Activated T-cell treated with anti-CD3 and anti-CD28 coated beads, Interleukin-2, amount 50 U/mL, for 72 hours (primary cell): ENCODE results near the gene FHAD1. TPM values are rescaled to one million over a fixed set of nuclear protein-coding genes. Genes with fewer than 3 reads are reported as not detected.

Experiments used
- ATAC-seq, 2 donors: fragments of 150-1000 bp; cut with Tn5 transposase; replicated peaks in 1 of 2; 2 replicates each; pipeline ENCODE4 v1.10.0; 2021; ENCODE audit warnings: moderate library complexity in 2 of 2, mild to moderate bottlenecking in 1 of 2
- DNase-seq, 2 donors: peaks; one replicate each; pipeline ENCODE4 v3.0.0; 2021 to 2022; ENCODE audit warnings: mixed read lengths in 1 of 2
- H3K27ac Mint-ChIP-seq: one replicate; pipeline ENCODE4 v1.8.0; 2022; ENCODE audit warnings: mild to moderate bottlenecking, moderate library complexity, mixed read lengths
- H3K27me3 Mint-ChIP-seq: one replicate; pipeline ENCODE4 v1.8.0; 2022; ENCODE audit warnings: low read depth, mixed read lengths
- H3K36me3 Mint-ChIP-seq, 2 donors: one replicate each; pipeline ENCODE4 v1.8.0; 2022; ENCODE audit warnings: mixed read lengths in 2 of 2, mild to moderate bottlenecking in 1 of 2; ENCODE audit not compliant: insufficient read depth in 2 of 2
- H3K4me1 Mint-ChIP-seq: one replicate; pipeline ENCODE4 v1.8.0; 2022; ENCODE audit warnings: low read depth, mixed read lengths
- H3K4me3 Mint-ChIP-seq, 2 donors: one replicate each; pipeline ENCODE4 v1.8.0; 2022; ENCODE audit warnings: mild to moderate bottlenecking in 2 of 2, mixed read lengths in 2 of 2, moderate library complexity in 2 of 2
- H3K9me3 Mint-ChIP-seq, 2 donors: one replicate each; pipeline ENCODE4 v1.8.0; 2022; ENCODE audit warnings: mixed read lengths in 2 of 2
- total RNA-seq, 2 donors: library from RNA; stranded (reverse); gene quantifications; one replicate each; pipeline ENCODE4 v1.2.3, GENCODE V29; 2022

FHAD1 gene
- total RNA-seq, 2 donors from 2014 or later: 0.49 TPM; not detected in 1

DNA sequence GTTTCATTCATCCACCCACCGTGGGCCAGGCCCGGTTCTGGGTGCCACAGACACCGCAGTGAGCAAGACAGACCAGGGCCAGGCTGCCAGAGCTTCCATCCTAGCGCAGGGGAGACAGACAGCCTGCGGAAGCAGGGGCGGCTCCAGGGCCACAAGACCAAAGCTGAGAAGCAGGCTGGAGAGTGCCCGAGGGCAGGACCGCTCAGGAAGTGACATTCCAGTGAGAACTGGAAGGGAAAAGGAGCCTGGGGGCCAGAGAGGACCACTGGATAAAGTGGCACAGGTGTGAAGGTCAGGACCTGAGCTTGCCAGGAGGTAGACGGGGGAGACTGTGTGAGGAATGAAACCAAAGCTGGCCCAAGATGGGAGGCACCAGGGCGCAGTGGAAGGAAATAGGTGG is 103.1 kb downstream of the FHAD1 start:
- no peaks in the 10 kb centered on the region for H3K9me3 Mint-ChIP-seq
- no peak overlapping the region for H3K27ac Mint-ChIP-seq
- H3K4me1 Mint-ChIP-seq: peaks cover 64% of the 10 kb centered on the region
- H3K36me3 Mint-ChIP-seq: no peaks in the 10 kb centered on the region
- ATAC-seq (no peak), DNase-seq (no peak)
- no peak overlapping the region for H3K4me3 Mint-ChIP-seq
- peaks cover 41% of the 10 kb centered on the region for H3K27me3 Mint-ChIP-seq

DNA sequence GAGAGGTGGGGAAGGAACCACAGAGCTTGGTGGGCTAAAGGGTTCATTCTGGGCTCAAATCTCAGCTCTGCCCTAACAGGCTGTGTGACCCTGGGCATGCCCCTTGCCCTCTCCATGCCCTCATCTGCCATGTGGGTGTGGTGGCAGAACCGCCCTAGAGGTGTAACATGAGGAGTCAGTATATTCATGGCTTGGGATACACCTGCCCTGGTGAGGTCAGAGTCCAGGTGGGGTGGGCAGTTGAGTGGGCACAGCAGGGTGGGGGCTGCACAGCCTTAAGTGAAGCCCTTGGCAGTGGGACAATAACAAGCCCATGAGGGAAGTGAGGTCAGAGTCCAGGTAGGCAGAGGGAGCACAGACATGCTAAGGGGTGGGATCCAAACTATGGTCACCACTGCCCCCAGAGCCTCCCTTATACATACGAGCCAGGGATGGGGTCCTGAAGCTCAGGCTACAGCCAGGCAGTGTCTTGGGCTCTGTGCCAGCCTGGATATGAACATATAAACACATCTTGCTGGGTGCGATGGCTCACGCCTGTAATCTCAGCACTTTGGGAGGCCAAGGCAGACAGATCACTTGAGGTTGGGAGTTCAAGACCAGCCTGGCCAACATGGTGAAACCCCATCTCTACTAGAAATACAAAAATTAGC is 103.7 kb downstream of the FHAD1 start:
- ATAC-seq: no peak

DNA sequence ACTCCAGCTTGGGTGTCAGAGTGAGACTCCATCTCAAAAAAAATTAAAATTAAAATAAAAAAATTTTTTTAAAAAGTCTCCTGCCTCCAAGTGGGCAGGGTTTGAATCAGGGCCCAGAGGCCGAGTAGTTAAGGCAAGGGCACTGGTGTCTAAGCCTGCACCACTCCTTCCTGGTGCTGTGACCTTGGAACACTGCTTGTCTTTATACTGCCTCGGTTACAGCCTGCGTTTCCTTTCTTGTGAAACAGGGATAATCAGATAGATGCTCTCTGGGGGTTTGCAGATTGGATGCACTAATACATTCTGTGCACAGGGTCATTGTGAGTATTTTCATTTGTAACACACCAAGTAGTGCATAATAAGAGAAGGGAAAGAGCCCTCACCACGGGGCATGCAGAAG is 104.3 kb downstream of the FHAD1 start:
- Mint-ChIP-seq H3K4me3 (no peak overlapping the region), H3K9me3 (no peaks in the 10 kb centered on the region), H3K27me3 (peaks cover 32% of the 10 kb centered on the region), H3K36me3 (no peaks in the 10 kb centered on the region), H3K27ac (no peak overlapping the region), H3K4me1 (peaks cover 61% of the 10 kb centered on the region)
- ATAC-seq: no peak
- DNase-seq: no peak

More for the DNA sequence above, 103.7 kb downstream of the FHAD1 start:
- Mint-ChIP-seq H3K27ac (no peak overlapping the region), H3K4me3 (no peak overlapping the region), H3K27me3 (peaks cover 38% of the 10 kb centered on the region), H3K36me3 (no peaks in the 10 kb centered on the region), H3K4me1 (peaks cover 61% of the 10 kb centered on the region), H3K9me3 (no peaks in the 10 kb centered on the region)
- DNase-seq: no peak

DNA sequence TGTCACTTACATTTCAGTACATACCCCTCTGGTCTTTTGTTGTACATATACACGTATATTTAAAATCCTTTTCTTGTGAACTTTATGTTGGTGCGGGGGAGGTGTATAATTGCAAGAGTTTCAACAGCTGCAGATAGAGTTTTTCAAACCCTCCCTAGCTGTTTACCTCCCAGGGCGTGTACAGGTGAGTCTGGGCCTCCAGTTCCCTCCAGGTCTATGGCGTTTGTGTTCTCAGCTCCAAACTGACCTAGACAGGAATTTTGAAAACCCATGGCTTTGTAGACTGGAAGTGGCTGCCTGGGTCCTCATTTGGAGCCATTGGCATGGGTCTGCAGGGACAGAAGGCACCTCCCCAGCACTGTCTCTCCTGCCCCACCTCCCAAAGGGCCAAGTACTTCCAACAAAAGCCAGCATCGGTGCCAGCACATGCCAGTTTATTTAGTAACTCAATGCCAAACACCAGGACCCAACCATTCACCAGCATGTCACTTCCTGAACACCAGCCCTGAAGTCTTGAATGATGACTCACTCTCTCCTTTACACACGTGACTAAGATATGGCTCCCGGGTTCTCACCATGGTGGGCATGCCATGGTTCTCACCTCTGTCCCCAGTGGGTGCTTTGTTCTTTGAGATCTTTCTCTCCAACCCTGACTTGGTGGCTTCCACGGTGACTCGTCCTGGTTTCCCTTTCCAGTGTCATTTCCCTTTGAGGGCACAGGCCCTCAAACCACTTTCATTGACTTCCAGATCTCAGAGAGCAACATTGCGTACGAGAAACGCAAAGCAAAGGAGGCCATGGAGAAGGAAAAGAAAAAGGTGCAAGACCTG is 105.3 kb downstream of the FHAD1 start:
- no peaks in the 10 kb centered on the region for H3K36me3 Mint-ChIP-seq
- peaks cover 27% of the 10 kb centered on the region for H3K27me3 Mint-ChIP-seq
- ATAC-seq (peak; percentile 90 to 93), DNase-seq (peak; percentile 49 to 70)
- H3K4me1 Mint-ChIP-seq: peaks cover 51% of the 10 kb centered on the region
- H3K9me3 Mint-ChIP-seq: no peaks in the 10 kb centered on the region
- no peak overlapping the region for H3K27ac Mint-ChIP-seq
- peak overlapping the region; percentile 15 to 50 for H3K4me3 Mint-ChIP-seq

DNA sequence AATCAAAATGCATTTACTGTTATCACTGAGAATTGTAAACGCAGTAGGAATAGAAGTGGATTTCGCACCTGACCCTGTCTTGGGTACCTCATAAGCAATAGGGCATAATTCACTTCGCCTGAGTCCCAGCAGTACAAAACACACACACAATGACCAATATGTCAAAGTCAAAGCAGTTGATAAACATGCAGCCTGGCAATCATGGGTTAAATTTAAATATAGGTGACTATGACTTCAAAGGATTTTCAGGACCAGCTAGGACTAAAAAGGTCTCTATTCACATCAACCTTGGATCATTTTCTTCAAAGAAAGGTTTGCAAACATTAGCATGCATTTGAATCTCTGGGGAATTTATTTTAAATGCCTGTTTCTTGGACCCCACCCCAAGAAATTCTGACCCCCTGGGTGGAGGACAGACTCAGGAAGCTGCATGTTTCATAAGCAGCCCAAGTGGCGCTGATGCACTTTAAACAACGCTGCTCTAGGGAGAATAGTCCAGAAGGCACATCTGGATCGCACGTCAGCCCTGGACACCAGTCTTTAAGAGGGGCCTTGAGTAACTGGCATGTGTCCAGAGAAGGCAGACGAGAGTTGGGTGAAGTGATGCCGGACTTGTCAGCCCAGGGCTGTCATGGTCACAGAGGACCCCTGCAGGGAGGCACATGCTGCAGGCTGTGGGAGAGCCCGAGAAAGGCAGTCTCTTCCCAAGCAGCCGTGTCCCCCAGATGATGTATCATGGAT is 107.0 kb downstream of the FHAD1 start:
- Mint-ChIP-seq H3K4me1 (peaks cover 45% of the 10 kb centered on the region), H3K27ac (no peak overlapping the region), H3K27me3 (peaks cover 33% of the 10 kb centered on the region), H3K9me3 (no peaks in the 10 kb centered on the region), H3K4me3 (no peak overlapping the region), H3K36me3 (no peaks in the 10 kb centered on the region)
- no peak for DNase-seq
- no peak for ATAC-seq

DNA sequence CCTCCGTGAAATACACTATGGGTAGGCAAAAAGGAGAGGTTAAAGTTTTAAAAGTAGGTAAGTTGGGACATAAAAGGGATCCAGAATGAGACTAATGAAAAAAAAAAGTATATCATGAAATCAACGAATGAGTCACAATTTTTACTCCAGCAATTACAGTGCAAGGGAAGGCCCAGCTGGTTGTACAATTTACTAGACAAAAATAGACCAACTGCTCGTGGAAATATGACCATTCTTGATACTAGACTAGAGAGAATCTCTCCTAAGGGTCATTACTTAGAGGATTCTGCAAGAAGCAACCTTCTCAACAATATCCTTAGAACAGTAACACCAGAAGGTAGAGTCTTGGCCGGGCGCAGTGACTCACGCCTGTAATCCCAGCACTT is 107.5 kb downstream of the FHAD1 start:
- peak; percentile 18 to 43 for ATAC-seq
- Mint-ChIP-seq H3K9me3 (no peaks in the 10 kb centered on the region), H3K27me3 (peaks cover 35% of the 10 kb centered on the region), H3K4me1 (peaks cover 45% of the 10 kb centered on the region), H3K27ac (no peak overlapping the region), H3K4me3 (no peak overlapping the region), H3K36me3 (no peaks in the 10 kb centered on the region)
- DNase-seq: no peak

DNA sequence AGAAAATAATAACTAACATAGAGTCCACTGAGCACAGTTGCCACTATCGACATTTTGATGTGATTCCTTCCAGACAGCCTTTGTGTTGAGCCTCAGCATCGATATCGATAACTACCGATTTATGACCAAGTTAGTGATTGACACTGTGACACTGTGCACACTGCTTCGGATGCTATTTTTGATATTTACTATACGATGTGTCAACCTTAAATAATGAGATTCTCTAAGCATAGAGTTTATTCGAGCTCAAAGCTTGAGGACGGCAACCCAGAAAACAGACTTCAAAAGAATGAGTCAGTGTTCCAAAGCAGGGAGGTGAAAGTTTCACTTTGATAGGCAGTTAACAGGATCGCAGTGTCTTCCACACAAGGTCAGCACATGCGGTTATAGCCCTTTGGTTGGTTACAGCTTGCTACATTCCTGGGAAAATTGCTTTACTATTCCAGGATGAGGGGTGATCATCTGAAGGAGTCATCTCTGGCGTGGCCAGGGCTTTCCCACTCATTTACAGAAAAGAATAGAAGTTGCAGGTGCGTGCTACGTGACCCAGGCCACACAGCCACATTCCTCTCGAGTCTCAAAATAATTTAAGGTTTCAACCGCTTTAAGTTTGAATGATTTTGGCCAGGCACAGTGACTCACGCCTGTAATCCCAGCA is 109.1 kb downstream of the FHAD1 start:
- no peak overlapping the region for H3K27ac Mint-ChIP-seq

DNA sequence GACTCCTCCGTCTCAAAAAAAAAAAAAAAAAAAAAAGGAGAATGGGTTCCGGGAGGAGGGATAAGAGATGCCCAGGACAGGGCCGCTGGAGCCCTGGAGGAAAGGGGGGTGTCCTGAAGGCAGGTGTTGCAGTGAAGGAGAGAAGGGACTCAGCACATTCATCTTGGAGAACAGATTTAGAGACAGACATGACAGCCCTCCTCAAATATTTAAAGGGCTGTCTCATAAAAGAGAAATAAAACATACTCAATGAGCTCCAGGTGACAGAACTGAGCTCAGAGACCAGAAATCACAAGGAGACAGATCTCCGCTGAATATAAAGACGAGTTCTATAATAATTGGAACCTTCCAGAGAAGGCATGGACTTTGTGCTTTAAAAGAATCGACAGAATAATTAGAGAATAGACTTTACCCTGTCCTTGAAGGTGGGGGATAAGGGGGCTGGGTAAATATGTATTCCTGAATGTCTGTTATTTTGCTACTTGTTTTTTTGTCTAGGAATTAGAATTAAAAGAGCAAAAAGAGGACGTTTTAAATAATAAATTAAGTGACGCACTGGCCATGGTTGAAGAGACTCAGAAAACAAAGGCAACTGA is 110.7 kb downstream of the FHAD1 start:
- peaks cover 27% of the 10 kb centered on the region for H3K27me3 Mint-ChIP-seq
- no peak overlapping the region for H3K4me3 Mint-ChIP-seq
- no peaks in the 10 kb centered on the region for H3K9me3 Mint-ChIP-seq
- ATAC-seq (no peak), DNase-seq (no peak)
- H3K4me1 Mint-ChIP-seq: peaks cover 30% of the 10 kb centered on the region
- no peaks in the 10 kb centered on the region for H3K36me3 Mint-ChIP-seq
- H3K27ac Mint-ChIP-seq: no peak overlapping the region

More for the DNA sequence above, 109.1 kb downstream of the FHAD1 start:
- Mint-ChIP-seq H3K27me3 (peaks cover 27% of the 10 kb centered on the region), H3K4me3 (peak overlapping the region in 1 of 2 donors; percentile 32), H3K36me3 (no peaks in the 10 kb centered on the region), H3K9me3 (no peaks in the 10 kb centered on the region), H3K4me1 (peaks cover 45% of the 10 kb centered on the region)
- no peak for DNase-seq
- peak; percentile 23 to 36 for ATAC-seq

DNA sequence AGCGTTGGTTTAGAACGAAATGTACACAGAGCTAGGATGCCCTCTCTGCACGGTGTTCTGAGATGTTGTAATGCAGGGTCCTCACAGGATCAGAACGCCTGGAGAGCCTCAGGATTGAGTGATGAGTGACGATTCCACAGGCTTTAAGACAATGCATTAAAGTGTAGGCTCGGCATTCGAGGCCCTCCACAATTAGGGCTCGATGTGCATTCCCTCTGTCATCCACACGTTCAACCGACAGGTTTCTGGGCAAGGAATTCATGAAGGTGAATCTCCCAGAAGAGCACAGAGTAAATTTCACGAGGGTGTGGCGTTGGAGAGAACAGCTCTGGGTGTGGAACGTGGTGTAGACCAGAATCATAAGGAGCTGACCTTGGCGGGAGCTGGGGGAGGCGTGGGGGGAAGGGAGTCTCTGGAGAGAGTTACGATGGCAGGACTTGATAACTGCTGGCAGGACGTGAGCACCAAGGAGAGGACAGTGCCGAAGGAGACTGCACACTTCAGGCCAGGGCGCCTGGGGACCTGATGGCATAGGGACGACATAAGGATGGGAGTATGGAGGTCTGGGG is 111.6 kb downstream of the FHAD1 start:
- DNase-seq: no peak
- no peak for ATAC-seq
- no peaks in the 10 kb centered on the region for H3K9me3 Mint-ChIP-seq
- H3K27me3 Mint-ChIP-seq: peaks cover 27% of the 10 kb centered on the region
- no peak overlapping the region for H3K27ac Mint-ChIP-seq
- H3K4me1 Mint-ChIP-seq: peaks cover 23% of the 10 kb centered on the region
- H3K4me3 Mint-ChIP-seq: no peak overlapping the region
- no peaks in the 10 kb centered on the region for H3K36me3 Mint-ChIP-seq

DNA sequence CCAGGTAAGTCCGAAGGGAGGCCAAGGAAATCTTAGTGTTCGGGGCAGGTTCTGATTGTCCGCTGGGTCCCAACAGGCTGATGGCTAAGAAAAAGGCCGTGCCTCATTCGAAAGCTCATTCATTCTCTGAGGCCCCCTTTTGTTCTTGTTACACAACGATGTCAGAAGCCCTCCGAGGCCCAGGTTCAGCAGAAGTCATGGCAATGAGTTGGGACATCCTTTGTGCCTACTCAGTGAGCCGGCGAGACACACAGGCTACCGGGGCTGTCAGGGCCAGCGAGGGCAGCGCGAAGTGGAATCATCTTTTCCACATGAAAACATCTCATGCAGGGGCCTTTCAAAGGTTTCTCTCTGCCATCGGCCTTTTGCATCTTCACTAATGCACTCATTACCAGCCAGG is 113.7 kb downstream of the FHAD1 start:
- ATAC-seq (no peak), DNase-seq (no peak)
- Mint-ChIP-seq H3K9me3 (no peaks in the 10 kb centered on the region), H3K4me1 (peaks cover 7% of the 10 kb centered on the region), H3K4me3 (no peak overlapping the region), H3K27me3 (peaks cover 27% of the 10 kb centered on the region), H3K36me3 (no peaks in the 10 kb centered on the region), H3K27ac (no peak overlapping the region)

DNA sequence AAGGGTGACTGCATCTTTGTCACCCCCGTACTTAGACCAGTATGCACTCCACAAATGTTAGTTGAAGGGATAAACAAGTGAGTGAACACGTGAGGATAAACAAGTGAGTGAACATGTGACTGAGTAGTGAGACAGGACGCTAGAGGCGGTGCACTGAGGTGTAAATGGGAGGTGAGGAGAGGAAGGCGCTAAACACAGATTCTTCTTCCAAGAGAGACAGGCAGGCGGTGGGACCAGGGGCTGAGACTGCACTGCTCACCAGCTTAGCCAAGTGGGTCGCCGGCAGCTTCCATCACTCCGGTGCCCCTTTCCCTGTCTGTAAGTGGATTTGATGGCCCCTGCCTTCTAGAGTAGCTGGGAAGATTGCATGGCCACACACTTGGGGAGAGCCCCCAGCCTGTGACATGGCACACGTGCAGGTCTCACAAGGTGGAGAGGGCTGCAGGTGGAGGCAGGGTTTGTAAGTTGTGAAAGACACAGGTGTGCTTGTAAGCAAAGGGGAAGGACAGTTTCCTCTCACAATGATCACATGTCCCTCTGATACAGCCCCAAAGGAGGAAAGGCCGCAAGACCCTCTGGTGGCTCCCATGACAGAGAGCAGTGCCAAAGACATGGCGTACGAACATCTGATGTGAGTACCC is 115.2 kb downstream of the FHAD1 start:
- DNase-seq (no peak), ATAC-seq (no peak)
- H3K4me3 Mint-ChIP-seq: no peak overlapping the region
- H3K36me3 Mint-ChIP-seq: no peaks in the 10 kb centered on the region
- no peaks in the 10 kb centered on the region for H3K4me1 Mint-ChIP-seq
- no peaks in the 10 kb centered on the region for H3K9me3 Mint-ChIP-seq
- peaks cover 22% of the 10 kb centered on the region for H3K27me3 Mint-ChIP-seq
- no peak overlapping the region for H3K27ac Mint-ChIP-seq

DNA sequence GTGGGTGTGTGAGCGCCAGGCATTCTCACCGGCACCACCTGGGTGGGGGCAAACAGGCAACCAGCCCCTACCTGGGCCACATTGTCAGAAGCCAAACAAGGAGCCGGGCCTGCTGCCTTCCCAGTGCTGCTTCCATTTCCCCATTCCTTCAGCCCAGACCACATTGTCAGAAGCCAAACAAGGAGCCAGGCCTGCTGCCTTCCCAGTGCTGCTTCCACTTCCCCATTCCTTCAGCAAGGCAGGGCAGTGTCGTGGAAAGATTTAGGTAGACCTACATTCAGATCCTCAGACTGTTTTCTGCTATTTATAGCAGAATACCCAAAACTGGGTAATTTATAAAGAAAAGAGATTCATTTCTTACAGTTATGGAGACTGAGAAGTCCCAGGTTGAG is 115.7 kb downstream of the FHAD1 start:
- DNase-seq (no peak), ATAC-seq (no peak)
- Mint-ChIP-seq H3K4me1 (no peaks in the 10 kb centered on the region), H3K36me3 (no peaks in the 10 kb centered on the region), H3K9me3 (no peaks in the 10 kb centered on the region), H3K4me3 (no peak overlapping the region), H3K27ac (no peak overlapping the region), H3K27me3 (peaks cover 17% of the 10 kb centered on the region)
